Activated CD8-positive, alpha-beta memory T cell treated with anti-CD3 and anti-CD28 coated beads, Interleukin-2, amount 50 U/mL, for 24 hours (primary cell): ENCODE results near the gene EXOC7.

Experiments
- DNase-seq: peaks from one replicate; pipeline ENCODE4 v3.0.0-alpha.2; 2020; ENCODE audit errors: extremely low read depth

Gene EXOC7

GRCh38 chr17:76138234-76138895, 34.8 kb upstream of the EXOC7 start:
- DNase-seq, result no peak

- DNase-seq, result no peak
Measured at GRCh38 chr17:76137351-76138233, 34.0 kb upstream of the EXOC7 start.

GRCh38 chr17:76137001-76137350, 33.4 kb upstream of the EXOC7 start:
- no peak for DNase-seq

GRCh38 chr17:76136276-76137000, 32.9 kb upstream of the EXOC7 start:
- no peak for DNase-seq

GRCh38 chr17:76135810-76136188, 32.2 kb upstream of the EXOC7 start:
- DNase-seq, result no peak

- no peak for DNase-seq
Measured at GRCh38 chr17:76134911-76135809, 31.6 kb upstream of the EXOC7 start.

GRCh38 chr17:76132574-76133338, 29.2 kb upstream of the EXOC7 start:
- DNase-seq, result no peak

GRCh38 chr17:76131692-76132573, 28.3 kb upstream of the EXOC7 start:
- no peak for DNase-seq

GRCh38 chr17:76131051-76131691, 27.6 kb upstream of the EXOC7 start:
- DNase-seq, result no peak

- no peak for DNase-seq
Measured at GRCh38 chr17:76130473-76130872, 26.9 kb upstream of the EXOC7 start.

GRCh38 chr17:76125922-76126321, 22.3 kb upstream of the EXOC7 start:
- no peak for DNase-seq

- no peak for DNase-seq
Measured at GRCh38 chr17:76125391-76125675, 21.7 kb upstream of the EXOC7 start.

GRCh38 chr17:76124582-76125390, 21.2 kb upstream of the EXOC7 start:
- DNase-seq, result no peak

- DNase-seq, result no peak
Measured at GRCh38 chr17:76123749-76124581, 20.4 kb upstream of the EXOC7 start.

- no peak for DNase-seq
Measured at GRCh38 chr17:76123191-76123499, 19.6 kb upstream of the EXOC7 start.

- no peak for DNase-seq
Measured at GRCh38 chr17:76122431-76123190, 19.0 kb upstream of the EXOC7 start.

- DNase-seq, result no peak
Measured at GRCh38 chr17:76121932-76122430, 18.4 kb upstream of the EXOC7 start.
